CD4-positive, alpha-beta T cell treated with Interleukin-17A for 4 hours (primary cell): ENCODE results near the gene MRPS26.
"Not testable (repeated sequence)": the region's sequence is repeated elsewhere in the genome, so short reads cannot be mapped to it uniquely, and the experiment has no call there.

Experiments
- DNase-seq: peaks from one replicate; pipeline ENCODE4 v3.0.0-alpha.2; 2020; ENCODE audit warnings: mixed read lengths

The MRPS26 gene

GRCh38 chr20:3045816-3046676 is at the start of gene MRPS26:
MRPS26 (plus strand) TSS chr20:3046052; CDS start chr20:3046069, 17 bp downstream.
- peak; percentile 87 for DNase-seq

GRCh38 chr20:2998728-2999127 is 47.1 kb upstream of the MRPS26 start:
- DNase-seq: no peak

- peak; percentile 16 for DNase-seq
Measured at GRCh38 chr20:3000852-3001523, 44.9 kb upstream of the MRPS26 start.

GRCh38 chr20:3003416-3003815 is 42.4 kb upstream of the MRPS26 start:
- DNase-seq: no peak

GRCh38 chr20:3010985-3011723 is 34.7 kb upstream of the MRPS26 start:
- DNase-seq: no peak

GRCh38 chr20:3011752-3012151 is 34.1 kb upstream of the MRPS26 start:
- no peak for DNase-seq

GRCh38 chr20:3013771-3014170 is 32.1 kb upstream of the MRPS26 start:
- no peak for DNase-seq

- DNase-seq: no peak
Measured at GRCh38 chr20:3014179-3014578, 31.7 kb upstream of the MRPS26 start.

- DNase-seq: no peak
Measured at GRCh38 chr20:3014662-3015061, 31.2 kb upstream of the MRPS26 start.

- DNase-seq: not testable (repeated sequence)
Measured at GRCh38 chr20:3015302-3015701, 30.6 kb upstream of the MRPS26 start.

GRCh38 chr20:3021327-3021726 is 24.5 kb upstream of the MRPS26 start:
- DNase-seq: no peak

- DNase-seq: no peak
Measured at GRCh38 chr20:3021777-3022176, 24.1 kb upstream of the MRPS26 start.

GRCh38 chr20:3022559-3023490 is 23.0 kb upstream of the MRPS26 start:
- not testable (repeated sequence) for DNase-seq

GRCh38 chr20:3027987-3028386 is 17.9 kb upstream of the MRPS26 start:
- DNase-seq: no peak

GRCh38 chr20:3031524-3032147 is 14.2 kb upstream of the MRPS26 start:
- no peak for DNase-seq

- DNase-seq: no peak
Measured at GRCh38 chr20:3032624-3033023, 13.2 kb upstream of the MRPS26 start.

- no peak for DNase-seq
Measured at GRCh38 chr20:3037654-3038053, 8.2 kb upstream of the MRPS26 start.

- DNase-seq: no peak
Measured at GRCh38 chr20:3038454-3038853, 7.4 kb upstream of the MRPS26 start.

GRCh38 chr20:3039426-3039825 is 6.4 kb upstream of the MRPS26 start:
- DNase-seq: no peak

GRCh38 chr20:3040086-3040485 is 5.8 kb upstream of the MRPS26 start:
- DNase-seq: no peak

- no peak for DNase-seq
Measured at GRCh38 chr20:3041854-3042409, 3.9 kb upstream of the MRPS26 start.

- no peak for DNase-seq
Measured at GRCh38 chr20:3042625-3043024, 3.2 kb upstream of the MRPS26 start.
